HG02981 (cell line): ENCODE results near the gene ZCCHC7.
"Not testable (repeated sequence)": the region's sequence is repeated elsewhere in the genome, so short reads cannot be mapped to it uniquely, and the experiment has no call there.

Experiments
- ATAC-seq: cut with Tn5 transposase; IDR thresholded peaks from one replicate; pipeline ENCODE4 v1.9.1; 2021; ENCODE audit warnings: mild to moderate bottlenecking, moderate library complexity; ENCODE audit not compliant: unreplicated experiment

Gene ZCCHC7

GRCh38 chr9:37203456-37203855 is 83.1 kb downstream of the ZCCHC7 start:
- ATAC-seq, result not testable (repeated sequence)

GRCh38 chr9:37206121-37206620 is 85.8 kb downstream of the ZCCHC7 start:
- ATAC-seq, result no peak

GRCh38 chr9:37209431-37210386 is 89.3 kb downstream of the ZCCHC7 start:
- ATAC-seq, result no peak

- ATAC-seq, result no peak
Observed at GRCh38 chr9:37210737-37211523, 90.6 kb downstream of the ZCCHC7 start.

- no peak for ATAC-seq
Observed at GRCh38 chr9:37212435-37212834, 92.1 kb downstream of the ZCCHC7 start.

- ATAC-seq, result no peak
Observed at GRCh38 chr9:37215381-37215780, 95.0 kb downstream of the ZCCHC7 start.

GRCh38 chr9:37215830-37216229 is 95.5 kb downstream of the ZCCHC7 start:
- ATAC-seq, result no peak

GRCh38 chr9:37217161-37217560 is 96.8 kb downstream of the ZCCHC7 start:
- ATAC-seq, result no peak

- no peak for ATAC-seq
Observed at GRCh38 chr9:37218800-37219425, 98.5 kb downstream of the ZCCHC7 start.

- no peak for ATAC-seq
Observed at GRCh38 chr9:37220971-37221370, 100.6 kb downstream of the ZCCHC7 start.

- ATAC-seq, result no peak
Observed at GRCh38 chr9:37221489-37222106, 101.2 kb downstream of the ZCCHC7 start.

- ATAC-seq, result no peak
Observed at GRCh38 chr9:37229455-37229854, 109.1 kb downstream of the ZCCHC7 start.

GRCh38 chr9:37229882-37230482 is 109.6 kb downstream of the ZCCHC7 start:
- ATAC-seq, result no peak

GRCh38 chr9:37236822-37237221 is 116.4 kb downstream of the ZCCHC7 start:
- no peak for ATAC-seq

- no peak for ATAC-seq
Observed at GRCh38 chr9:37238122-37238521, 117.7 kb downstream of the ZCCHC7 start.

GRCh38 chr9:37239224-37239859 is 119.0 kb downstream of the ZCCHC7 start:
- no peak for ATAC-seq

- no peak for ATAC-seq
Observed at GRCh38 chr9:37239921-37240320, 119.5 kb downstream of the ZCCHC7 start.

GRCh38 chr9:37241340-37241739 is 121.0 kb downstream of the ZCCHC7 start:
- ATAC-seq, result no peak

GRCh38 chr9:37242089-37242488 is 121.7 kb downstream of the ZCCHC7 start:
- no peak for ATAC-seq
